ENCODE results near the gene SND1.

The SND1 gene

DNA sequence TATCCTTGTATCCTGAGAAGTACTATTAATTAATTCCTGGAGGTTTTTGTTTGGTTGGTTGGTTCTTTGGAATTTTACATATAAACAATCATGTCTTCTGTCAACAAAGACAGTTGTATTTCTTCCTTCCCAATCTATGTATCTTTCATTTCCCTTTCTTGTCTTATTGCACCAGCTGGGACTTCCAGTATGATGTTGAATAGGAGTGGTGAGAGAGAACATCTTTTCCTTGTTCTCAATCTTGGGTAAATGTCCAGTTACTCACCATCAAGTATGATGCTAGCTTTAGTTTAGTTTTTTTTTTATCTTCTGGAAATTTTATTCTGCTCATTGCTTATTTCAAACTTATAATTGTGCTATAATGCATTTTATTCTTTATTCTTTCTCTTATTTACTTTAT is 26.7 kb upstream of the SND1 start:
- H3K9ac ChIP-seq (ENCODE audit: low read depth in 1 of 2, low read length in 2 of 2): no peak overlapping the region
- no peak overlapping the region for H3K27ac ChIP-seq (ENCODE audit: low read depth in 2 of 2, low read length in 2 of 2)
- no peak overlapping the region for H3K4me3 ChIP-seq (ENCODE audit: low read length in 2 of 2)
- no peaks in the 10 kb centered on the region for H3K36me3 ChIP-seq (ENCODE audit: control insufficient read depth in 2 of 2, insufficient read depth in 2 of 2, low read length in 2 of 2)
- H3K27me3 ChIP-seq (ENCODE audit: control insufficient read depth in 2 of 2, insufficient read depth in 2 of 2, low read length in 2 of 2): peaks cover 1 to 2% of the 10 kb centered on the region in 2 donors
- H3K9me3 ChIP-seq (ENCODE audit: control insufficient read depth in 2 of 2, low read length in 2 of 2): no peaks in the 10 kb centered on the region
- H3K4me1 ChIP-seq (ENCODE audit: control insufficient read depth in 2 of 2, insufficient read depth in 2 of 2, low read length in 2 of 2): no peaks in the 10 kb centered on the region

DNA sequence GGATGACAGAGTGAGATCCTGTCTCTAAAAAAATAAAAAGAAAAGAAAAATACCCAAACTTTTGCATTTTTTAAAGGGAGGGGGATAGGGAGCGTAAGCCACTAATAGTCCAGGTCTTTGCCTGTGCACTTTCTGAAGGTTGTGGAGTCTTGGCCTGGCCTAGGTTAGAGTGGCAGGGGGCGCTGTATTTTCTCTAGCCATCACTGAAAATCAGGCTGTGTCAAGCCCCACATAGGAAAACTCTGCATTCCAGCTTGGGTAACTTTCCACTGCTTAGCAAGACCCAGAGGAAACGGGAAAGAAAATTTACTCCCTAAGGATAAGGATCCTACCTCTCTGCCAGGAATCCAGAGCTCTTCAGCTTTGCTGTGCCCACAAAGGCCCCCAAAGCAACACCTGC is 23.5 kb upstream of the SND1 start:
- Histone ChIP-seq H3K27ac (ENCODE audit: low read depth in 2 of 2, low read length in 2 of 2) (no peak overlapping the region), H3K9me3 (ENCODE audit: control insufficient read depth in 2 of 2, low read length in 2 of 2) (no peaks in the 10 kb centered on the region), H3K4me1 (ENCODE audit: control insufficient read depth in 2 of 2, insufficient read depth in 2 of 2, low read length in 2 of 2) (no peaks in the 10 kb centered on the region), H3K9ac (ENCODE audit: low read depth in 1 of 2, low read length in 2 of 2) (no peak overlapping the region), H3K4me3 (ENCODE audit: low read length in 2 of 2) (no peak overlapping the region), H3K36me3 (ENCODE audit: control insufficient read depth in 2 of 2, insufficient read depth in 2 of 2, low read length in 2 of 2) (no peaks in the 10 kb centered on the region), H3K27me3 (ENCODE audit: control insufficient read depth in 2 of 2, insufficient read depth in 2 of 2, low read length in 2 of 2) (no peaks in the 10 kb centered on the region)

DNA sequence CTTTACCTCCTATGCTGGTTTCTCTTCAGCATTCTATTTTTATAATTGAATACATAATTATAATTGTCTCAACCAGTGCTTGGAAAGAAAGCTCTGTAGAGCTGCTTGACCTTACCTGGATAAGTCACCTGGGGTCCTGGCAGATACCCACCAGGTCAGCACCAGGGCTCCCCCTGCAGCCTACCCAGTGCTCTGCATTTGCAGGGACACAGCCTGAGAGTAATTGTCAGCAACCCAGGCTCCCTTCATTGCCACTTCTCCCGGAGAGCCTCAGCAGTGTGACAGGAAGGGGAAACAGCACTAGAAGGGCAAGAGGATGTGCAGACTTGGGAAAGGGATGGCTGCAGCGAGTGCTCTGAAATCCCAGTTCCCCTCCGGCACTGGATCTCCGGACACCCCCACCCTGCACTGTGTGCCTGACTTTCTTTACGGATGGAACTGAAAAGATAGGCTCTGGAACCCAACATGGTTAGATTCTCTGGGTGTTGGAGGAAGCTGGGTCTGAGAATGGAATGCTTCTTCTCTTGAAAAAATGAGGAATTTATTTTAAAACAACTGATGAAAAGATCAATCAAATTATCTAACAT is 22.6 kb upstream of the SND1 start:
- Histone ChIP-seq H3K4me3 (ENCODE audit: low read length in 2 of 2) (no peak overlapping the region), H3K27me3 (ENCODE audit: control insufficient read depth in 2 of 2, insufficient read depth in 2 of 2, low read length in 2 of 2) (no peaks in the 10 kb centered on the region), H3K36me3 (ENCODE audit: control insufficient read depth in 2 of 2, insufficient read depth in 2 of 2, low read length in 2 of 2) (no peaks in the 10 kb centered on the region), H3K27ac (ENCODE audit: low read depth in 2 of 2, low read length in 2 of 2) (no peak overlapping the region), H3K9me3 (ENCODE audit: control insufficient read depth in 2 of 2, low read length in 2 of 2) (no peaks in the 10 kb centered on the region), H3K4me1 (ENCODE audit: control insufficient read depth in 2 of 2, insufficient read depth in 2 of 2, low read length in 2 of 2) (no peaks in the 10 kb centered on the region), H3K9ac (ENCODE audit: low read depth in 1 of 2, low read length in 2 of 2) (no peak overlapping the region)

DNA sequence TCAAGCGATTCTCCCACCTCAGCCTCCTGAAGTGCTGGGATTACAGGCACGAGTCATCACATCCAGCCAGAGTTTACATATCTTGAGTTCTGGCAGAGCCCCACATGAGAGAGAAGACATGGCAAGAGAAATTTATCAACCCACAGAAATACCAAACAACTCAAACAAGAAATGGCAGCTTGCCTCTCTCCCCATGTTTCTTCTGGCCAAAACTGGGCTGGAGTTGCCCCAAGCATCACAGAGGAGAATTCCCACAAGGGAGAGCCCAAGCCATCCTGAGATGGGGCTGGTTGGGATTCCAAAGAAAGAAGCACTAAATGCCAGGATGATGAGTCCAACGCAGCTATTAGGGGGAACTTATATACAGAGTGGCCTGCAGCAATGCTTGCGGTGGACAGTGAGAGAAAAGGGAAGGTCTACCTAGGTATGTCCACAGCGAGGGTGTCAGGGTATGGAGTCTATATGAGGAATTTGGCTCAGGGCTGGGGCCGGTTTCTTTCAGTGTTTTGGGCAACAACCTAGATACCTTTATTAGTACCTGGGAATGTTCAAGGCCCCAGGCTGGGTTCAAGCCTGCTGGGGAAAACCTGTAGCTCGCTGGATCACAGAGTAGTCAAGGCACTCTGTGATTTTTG is 19.6 kb upstream of the SND1 start:
- H3K9me3 ChIP-seq (ENCODE audit: control insufficient read depth in 2 of 2, low read length in 2 of 2): no peaks in the 10 kb centered on the region
- no peaks in the 10 kb centered on the region for H3K36me3 ChIP-seq (ENCODE audit: control insufficient read depth in 2 of 2, insufficient read depth in 2 of 2, low read length in 2 of 2)
- H3K4me3 ChIP-seq (ENCODE audit: low read length in 2 of 2): no peak overlapping the region
- H3K4me1 ChIP-seq (ENCODE audit: control insufficient read depth in 2 of 2, insufficient read depth in 2 of 2, low read length in 2 of 2): no peaks in the 10 kb centered on the region
- no peak overlapping the region for H3K9ac ChIP-seq (ENCODE audit: low read depth in 1 of 2, low read length in 2 of 2)
- no peaks in the 10 kb centered on the region for H3K27me3 ChIP-seq (ENCODE audit: control insufficient read depth in 2 of 2, insufficient read depth in 2 of 2, low read length in 2 of 2)
- no peak overlapping the region for H3K27ac ChIP-seq (ENCODE audit: low read depth in 2 of 2, low read length in 2 of 2)

DNA sequence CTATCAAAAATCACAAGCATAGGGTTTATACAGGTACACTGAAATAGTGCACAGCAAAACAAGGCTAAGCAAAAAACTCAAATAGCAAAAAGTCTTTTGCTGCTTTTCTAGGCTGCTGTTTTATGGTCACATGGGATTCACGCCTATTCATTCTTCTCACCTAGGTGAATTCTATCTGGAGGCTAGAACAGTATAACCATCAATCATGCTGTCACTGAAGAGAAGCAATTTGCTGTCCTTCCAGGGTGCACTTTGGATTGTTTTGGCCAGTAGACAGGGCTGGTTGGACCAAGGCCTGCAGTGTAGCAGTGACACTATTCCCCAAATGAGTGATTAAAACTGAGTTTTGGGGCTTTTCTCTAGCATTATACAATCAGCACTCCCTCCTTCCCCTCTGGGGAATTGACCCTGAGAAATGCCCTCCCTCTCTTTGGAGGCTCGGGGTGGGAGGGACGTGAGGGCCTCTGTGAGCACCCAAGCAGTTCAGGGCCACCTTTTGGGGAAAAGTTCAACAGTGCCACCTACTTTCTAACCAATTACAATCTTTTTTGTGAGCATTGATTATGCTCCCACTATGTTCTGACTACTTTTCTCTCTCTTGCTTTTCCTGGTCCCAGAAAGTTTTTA is 16.2 kb upstream of the SND1 start:
- no peaks in the 10 kb centered on the region for H3K36me3 ChIP-seq (ENCODE audit: control insufficient read depth in 2 of 2, insufficient read depth in 2 of 2, low read length in 2 of 2)
- H3K27me3 ChIP-seq (ENCODE audit: control insufficient read depth in 2 of 2, insufficient read depth in 2 of 2, low read length in 2 of 2): no peaks in the 10 kb centered on the region
- H3K27ac ChIP-seq (ENCODE audit: low read depth in 2 of 2, low read length in 2 of 2): no peak overlapping the region
- no peaks in the 10 kb centered on the region for H3K4me1 ChIP-seq (ENCODE audit: control insufficient read depth in 2 of 2, insufficient read depth in 2 of 2, low read length in 2 of 2)
- H3K4me3 ChIP-seq (ENCODE audit: low read length in 2 of 2): no peak overlapping the region
- H3K9me3 ChIP-seq (ENCODE audit: control insufficient read depth in 2 of 2, low read length in 2 of 2): no peaks in the 10 kb centered on the region
- no peak overlapping the region for H3K9ac ChIP-seq (ENCODE audit: low read depth in 1 of 2, low read length in 2 of 2)

DNA sequence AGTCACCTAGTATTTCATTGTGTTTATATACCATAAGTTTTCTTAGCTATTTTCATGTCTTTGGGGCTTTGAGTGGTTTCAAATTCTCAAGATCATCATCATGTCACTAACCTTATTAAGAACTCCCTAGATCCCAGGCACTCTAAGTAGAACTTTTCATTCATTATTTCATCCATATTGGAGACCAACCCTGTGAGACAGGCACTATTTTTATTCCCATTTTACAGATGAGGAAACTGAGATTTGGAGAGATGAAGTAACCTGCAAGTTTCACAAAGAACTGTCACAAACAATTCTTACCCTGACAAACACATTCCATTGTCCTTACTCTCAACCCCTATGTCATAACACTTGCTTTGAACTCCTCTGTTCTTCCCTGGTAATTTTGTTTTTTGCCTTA is 13.8 kb upstream of the SND1 start:
- H3K36me3 ChIP-seq (ENCODE audit: control insufficient read depth in 2 of 2, insufficient read depth in 2 of 2, low read length in 2 of 2): no peaks in the 10 kb centered on the region
- H3K4me3 ChIP-seq (ENCODE audit: low read length in 2 of 2): no peak overlapping the region
- H3K9ac ChIP-seq (ENCODE audit: low read depth in 1 of 2, low read length in 2 of 2): no peak overlapping the region
- no peaks in the 10 kb centered on the region for H3K4me1 ChIP-seq (ENCODE audit: control insufficient read depth in 2 of 2, insufficient read depth in 2 of 2, low read length in 2 of 2)
- H3K27ac ChIP-seq (ENCODE audit: low read depth in 2 of 2, low read length in 2 of 2): no peak overlapping the region
- no peaks in the 10 kb centered on the region for H3K27me3 ChIP-seq (ENCODE audit: control insufficient read depth in 2 of 2, insufficient read depth in 2 of 2, low read length in 2 of 2)
- H3K9me3 ChIP-seq (ENCODE audit: control insufficient read depth in 2 of 2, low read length in 2 of 2): no peaks in the 10 kb centered on the region

DNA sequence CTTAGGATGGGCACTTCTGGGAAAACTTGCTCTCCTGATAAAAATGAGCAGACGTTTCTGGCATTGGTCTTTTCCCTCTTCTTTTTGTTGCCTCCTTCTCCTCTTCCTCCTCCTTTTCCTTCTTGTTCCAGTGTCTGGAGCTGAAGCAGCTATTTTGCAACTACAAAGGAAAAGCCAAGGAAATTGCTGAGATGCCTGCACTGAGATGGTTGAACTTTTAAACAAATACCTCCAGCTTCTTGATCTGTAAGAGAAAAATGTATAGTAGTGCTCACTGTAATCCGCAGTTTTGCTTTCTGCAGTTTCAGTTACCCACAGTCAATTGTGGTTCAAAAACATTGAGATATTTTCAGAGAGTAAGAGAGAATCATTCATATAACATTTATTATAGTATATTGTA is 7.5 kb upstream of the SND1 start:
- H3K27me3 ChIP-seq (ENCODE audit: control insufficient read depth in 2 of 2, insufficient read depth in 2 of 2, low read length in 2 of 2): no peaks in the 10 kb centered on the region
- no peak overlapping the region for H3K9ac ChIP-seq (ENCODE audit: low read depth in 1 of 2, low read length in 2 of 2)
- no peak overlapping the region for H3K4me3 ChIP-seq (ENCODE audit: low read length in 2 of 2)
- H3K27ac ChIP-seq (ENCODE audit: low read depth in 2 of 2, low read length in 2 of 2): no peak overlapping the region
- no peaks in the 10 kb centered on the region for H3K4me1 ChIP-seq (ENCODE audit: control insufficient read depth in 2 of 2, insufficient read depth in 2 of 2, low read length in 2 of 2)
- H3K36me3 ChIP-seq (ENCODE audit: control insufficient read depth in 2 of 2, insufficient read depth in 2 of 2, low read length in 2 of 2): no peaks in the 10 kb centered on the region
- H3K9me3 ChIP-seq (ENCODE audit: control insufficient read depth in 2 of 2, low read length in 2 of 2): no peaks in the 10 kb centered on the region

DNA sequence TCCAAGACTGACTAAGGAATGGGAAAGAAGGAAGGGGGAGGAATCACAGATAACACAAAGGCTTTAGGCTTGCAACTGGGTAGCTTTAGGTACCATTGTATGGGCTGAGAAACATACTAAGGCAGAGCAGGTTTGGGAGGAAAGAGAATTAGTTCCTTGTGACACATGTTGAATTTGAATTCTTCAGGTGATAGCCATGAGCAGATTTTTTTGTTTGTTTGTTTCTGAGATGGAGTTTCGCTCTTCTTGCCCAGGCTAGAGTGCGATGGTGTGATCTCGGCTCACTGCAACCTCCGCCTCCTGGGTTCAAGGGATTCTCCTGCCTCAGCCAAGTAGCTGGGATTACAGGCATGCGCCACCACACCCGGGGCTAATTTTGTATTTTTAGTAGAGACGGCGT is 4.4 kb upstream of the SND1 start:
- Histone ChIP-seq H3K9me3 (ENCODE audit: control insufficient read depth in 2 of 2, low read length in 2 of 2) (no peaks in the 10 kb centered on the region), H3K27ac (ENCODE audit: low read depth in 2 of 2, low read length in 2 of 2) (no peak overlapping the region), H3K36me3 (ENCODE audit: control insufficient read depth in 2 of 2, insufficient read depth in 2 of 2, low read length in 2 of 2) (no peaks in the 10 kb centered on the region), H3K27me3 (ENCODE audit: control insufficient read depth in 2 of 2, insufficient read depth in 2 of 2, low read length in 2 of 2) (no peaks in the 10 kb centered on the region), H3K4me3 (ENCODE audit: low read length in 2 of 2) (no peak overlapping the region), H3K9ac (ENCODE audit: low read depth in 1 of 2, low read length in 2 of 2) (no peak overlapping the region), H3K4me1 (ENCODE audit: control insufficient read depth in 2 of 2, insufficient read depth in 2 of 2, low read length in 2 of 2) (peaks cover 4 to 5% of the 10 kb centered on the region in 2 donors)

DNA sequence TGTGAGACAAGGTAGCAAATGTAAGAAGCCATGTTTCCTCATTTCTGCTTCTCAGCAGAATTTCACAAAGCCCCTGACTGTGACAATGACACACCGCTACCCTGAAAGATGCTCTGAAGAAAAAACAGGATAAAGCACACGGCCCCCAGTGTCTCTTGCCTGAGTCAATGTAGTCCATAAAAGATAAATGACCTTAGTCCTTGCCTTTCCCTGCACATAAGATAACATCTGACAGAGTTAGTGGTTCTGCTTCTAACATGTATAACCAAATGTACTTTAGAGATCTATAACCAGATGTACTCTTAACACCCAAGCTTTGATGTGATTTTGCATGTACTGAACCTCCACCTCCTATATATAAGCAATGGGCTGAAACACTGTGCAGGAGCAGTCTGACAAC is 3.0 kb upstream of the SND1 start:
- H3K36me3 ChIP-seq (ENCODE audit: control insufficient read depth in 2 of 2, insufficient read depth in 2 of 2, low read length in 2 of 2): no peaks in the 10 kb centered on the region
- no peaks in the 10 kb centered on the region for H3K9me3 ChIP-seq (ENCODE audit: control insufficient read depth in 2 of 2, low read length in 2 of 2)

DNA sequence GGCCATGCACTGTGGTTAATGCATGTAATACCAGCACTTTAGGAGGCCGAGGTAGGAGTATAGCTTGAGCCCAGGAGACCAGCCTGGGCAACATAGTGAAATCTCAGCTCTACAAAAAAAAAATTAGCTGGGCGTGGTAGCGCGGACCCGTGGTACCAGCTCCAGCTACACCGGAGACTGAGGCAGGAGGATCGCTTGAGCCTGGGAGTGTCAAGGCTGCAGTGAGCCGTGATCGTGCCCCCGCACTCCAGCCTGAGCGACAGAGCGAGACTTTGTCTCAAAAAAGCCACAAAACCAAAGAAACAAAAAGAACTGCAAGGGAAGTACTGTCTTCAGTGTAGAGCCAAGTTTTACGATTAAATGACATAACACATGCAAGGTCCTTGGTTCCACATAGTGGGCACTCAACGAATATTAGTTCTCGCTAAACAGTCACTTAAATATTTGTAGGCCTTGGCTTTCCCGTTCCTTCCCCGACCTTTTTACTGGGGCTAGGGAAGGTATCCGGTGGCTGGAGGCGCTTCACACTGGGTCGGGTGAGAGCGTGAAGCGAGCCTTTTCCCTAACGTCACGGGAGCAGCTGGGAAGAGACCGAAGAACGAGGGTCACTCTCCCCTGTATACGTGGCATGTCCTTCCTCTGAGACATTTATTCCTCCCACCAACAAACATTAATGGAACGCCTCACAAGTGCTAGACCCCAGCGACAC is 993 bp upstream of the SND1 start:
- no peaks in the 10 kb centered on the region for H3K27me3 ChIP-seq (ENCODE audit: control insufficient read depth in 2 of 2, insufficient read depth in 2 of 2, low read length in 2 of 2)
- peaks cover 14 to 23% of the 10 kb centered on the region in 2 donors for H3K4me1 ChIP-seq (ENCODE audit: control insufficient read depth in 2 of 2, insufficient read depth in 2 of 2, low read length in 2 of 2)
- H3K4me3 ChIP-seq (ENCODE audit: low read length in 2 of 2): peak overlapping the region; percentile 95 to 99
- H3K27ac ChIP-seq (ENCODE audit: low read depth in 2 of 2, low read length in 2 of 2): peak overlapping the region; percentile 94
- H3K9me3 ChIP-seq (ENCODE audit: control insufficient read depth in 2 of 2, low read length in 2 of 2): no peaks in the 10 kb centered on the region
- H3K9ac ChIP-seq (ENCODE audit: low read depth in 1 of 2, low read length in 2 of 2): peak overlapping the region; percentile 84 to 91
- H3K36me3 ChIP-seq (ENCODE audit: control insufficient read depth in 2 of 2, insufficient read depth in 2 of 2, low read length in 2 of 2): no peaks in the 10 kb centered on the region

More for the DNA sequence above, 3.0 kb upstream of the SND1 start:
- Histone ChIP-seq H3K9ac (ENCODE audit: low read depth in 1 of 2, low read length in 2 of 2) (no peak overlapping the region), H3K27ac (ENCODE audit: low read depth in 2 of 2, low read length in 2 of 2) (no peak overlapping the region), H3K27me3 (ENCODE audit: control insufficient read depth in 2 of 2, insufficient read depth in 2 of 2, low read length in 2 of 2) (no peaks in the 10 kb centered on the region), H3K4me1 (ENCODE audit: control insufficient read depth in 2 of 2, insufficient read depth in 2 of 2, low read length in 2 of 2) (peaks cover 8 to 15% of the 10 kb centered on the region in 2 donors), H3K4me3 (ENCODE audit: low read length in 2 of 2) (no peak overlapping the region)

Data from mucosa of rectum (tissue), 2 donors.